Esophagus muscularis mucosa (tissue), 4 donors: ENCODE data around the gene DAB2IP. TPM values are rescaled to one million over a fixed set of nuclear protein-coding genes. Genes with fewer than 3 reads are reported as not detected.
A peak's percentile ranks its signal among the peaks of the same experiment; 100 is the strongest.

Experiments used
- DNase-seq: peaks from one replicate; pipeline ENCODE4 v3.0.0-alpha.2; 2017; ENCODE audit errors: extremely low spot score
- H3K27ac ChIP-seq, 4 donors: fragments of 200-600 bp; sonication (generic); replicated peaks in 1 of 4; 1 replicate in 3 of 4; 2 replicates in 1 of 4; pipeline ENCODE4 v1.5.1; 2016 to 2019; ENCODE audit warnings: mild to moderate bottlenecking in 1 of 4
- H3K27me3 ChIP-seq, 4 donors: fragments of 200-600 bp; sonication (generic); one replicate each; pipeline versions ENCODE4 v1.5.1 to v1.6.0; 2016 to 2019
- H3K36me3 ChIP-seq, 4 donors: fragments of 200-600 bp; sonication (generic); one replicate each; pipeline ENCODE4 v1.5.1; 2016 to 2019
- H3K4me1 ChIP-seq, 4 donors: fragments of 200-600 bp; sonication (generic); one replicate each; pipeline ENCODE4 v1.5.1; 2016 to 2019
- H3K4me3 ChIP-seq, 4 donors: fragments of 200-600 bp; sonication (generic); 1 replicate in 2 of 4; 2 replicates in 2 of 4; pipeline ENCODE4 v1.5.1; 2016 to 2019; ENCODE audit warnings: mild to moderate bottlenecking in 4 of 4, moderate library complexity in 1 of 4
- H3K9me3 ChIP-seq, 4 donors: fragments of 200-600 bp; sonication (generic); 1 replicate in 3 of 4; 2 replicates in 1 of 4; pipeline ENCODE4 v1.5.1; 2016 to 2019
- CTCF ChIP-seq, 3 experiments: fragments of 200-600 bp in 2 of 3; fragments of 450-650 bp in 1 of 3; sonication (generic) in 2 of 3; IDR thresholded peaks; one replicate each; pipeline ENCODE4 v1.5.1; 2017 to 2019; ENCODE audit warnings: antibody characterized with exemption in 3 of 3, mild to moderate bottlenecking in 2 of 3, moderate library complexity in 1 of 3
- EP300 ChIP-seq: sonication (generic); formaldehyde crosslinking; IDR thresholded peaks from one replicate; pipeline ENCODE4 v1.6.1; 2017; ENCODE audit warnings: antibody characterized with exemption
- POLR2A ChIP-seq: fragments of 450-650 bp; IDR thresholded peaks from one replicate; pipeline ENCODE4 v1.6.1; 2017; ENCODE audit warnings: antibody characterized with exemption, moderate library complexity, mild to moderate bottlenecking, low read depth
- POLR2AphosphoS5 ChIP-seq, 2 donors: sonication (generic); formaldehyde crosslinking; IDR thresholded peaks; one replicate each; pipeline ENCODE4 v1.6.1; 2017; ENCODE audit warnings: antibody characterized with exemption in 2 of 2
- WGBS: methylation state at CpG from one replicate; pipeline ENCODE4 v1.1.5; 2018; 5-methylcytosine and 5-hydroxymethylcytosine counted together
- intact Hi-C: fragments of 100-400 bp; cut with DNase I; formaldehyde crosslinking; loops from one replicate; pipeline ENCODE4 v1.15.1; 2023
- total RNA-seq, 4 donors: library from RNA; depleted of rRNA; stranded (reverse); fragments of >200 nt; gene quantifications; one replicate each; pipeline versions ENCODE4 v1.1.0 to v1.2.1, GENCODE V29; 2016

The DAB2IP gene
- total RNA-seq, 4 donors from 2014 or later, result 41.7 to 102 (median 62.4) TPM

- TF ChIP-seq EP300 (no peak), POLR2A (no peak), POLR2AphosphoS5 (IDR thresholded peaks at IDR 0.05) (no peak), CTCF (IDR thresholded peaks at IDR 0.05) (no peak)
- Histone ChIP-seq H3K4me3 (no peak overlapping the region), H3K4me1 (peaks cover 6 to 28% (median 13%) of the 10 kb centered on the region in 4 donors), H3K9me3 (no peaks in the 10 kb centered on the region), H3K27me3 (no peaks in the 10 kb centered on the region), H3K27ac (no peak overlapping the region), H3K36me3 (peaks cover 5 to 43% (median 38%) of the 10 kb centered on the region in 4 donors)
- 63% methylated on average over 5 of the region's 5 CpGs for WGBS
- intact Hi-C loops, result loop anchor here (5.0 kb wide), 1 partner anchor 46 kb away; no protein-coding TSS in a partner anchor
- no peak for DNase-seq
Measured at GRCh38 chr9:121682926-121683515, 31.6 kb downstream of the DAB2IP start.

DNA sequence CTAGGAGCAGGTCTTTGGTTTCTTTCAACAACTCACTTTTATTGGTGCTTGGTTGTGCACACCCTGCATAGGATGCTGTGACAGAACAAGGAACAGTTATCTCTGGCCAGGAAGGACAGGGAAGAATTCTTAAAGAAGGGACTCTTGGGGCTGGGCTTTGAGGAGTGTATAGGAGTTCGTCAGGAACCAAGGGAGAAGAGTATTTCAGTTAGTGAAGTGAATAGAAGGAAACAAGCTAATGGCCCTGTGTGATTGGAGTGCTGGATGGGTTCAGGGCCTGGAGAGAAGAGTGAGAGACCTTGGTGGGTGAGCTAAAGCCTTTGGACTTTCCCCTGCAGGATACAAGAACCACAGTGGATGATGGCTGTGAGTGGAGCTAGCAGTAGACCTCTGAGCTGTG lies 32.2 kb downstream of the DAB2IP start:
- DNase-seq, result no peak

GRCh38 chr9:121684381-121685145 lies 33.1 kb downstream of the DAB2IP start:
- WGBS, result 67% methylated on average over 17 of the region's 19 CpGs
- Histone ChIP-seq H3K4me3 (no peak overlapping the region), H3K36me3 (peaks cover 0 to 31% (median 29%) of the 10 kb centered on the region in 4 donors), H3K9me3 (no peaks in the 10 kb centered on the region), H3K27ac (no peak overlapping the region), H3K27me3 (no peaks in the 10 kb centered on the region), H3K4me1 (peaks cover 6 to 29% (median 15%) of the 10 kb centered on the region in 4 donors)
- DNase-seq, result no peak
- intact Hi-C loops, result loop anchor here (5.0 kb wide), 3 partner anchors 47 to 178 kb away; no protein-coding TSS in a partner anchor
- TF ChIP-seq EP300, result no peak
- TF ChIP-seq POLR2AphosphoS5 (IDR thresholded peaks at IDR 0.05), result no peak
- TF ChIP-seq CTCF (IDR thresholded peaks at IDR 0.05), result peak; percentile 64 to 67 (median 64)
- no peak for TF ChIP-seq POLR2A

More for the DNA sequence above, 32.2 kb downstream of the DAB2IP start:
- peaks cover 6 to 28% (median 13%) of the 10 kb centered on the region in 4 donors for H3K4me1 ChIP-seq
- intact Hi-C loops, result loop anchor here (5.0 kb wide), 1 partner anchor 46 kb away; no protein-coding TSS in a partner anchor
- H3K27me3 ChIP-seq, result no peaks in the 10 kb centered on the region
- WGBS, result 96% methylated on average over 1 of the region's 1 CpG
- H3K27ac ChIP-seq, result no peak overlapping the region
- TF ChIP-seq POLR2A (no peak), CTCF (IDR thresholded peaks at IDR 0.05) (no peak), EP300 (no peak), POLR2AphosphoS5 (IDR thresholded peaks at IDR 0.05) (no peak)
- no peak overlapping the region for H3K4me3 ChIP-seq
- peaks cover 5 to 39% (median 36%) of the 10 kb centered on the region in 4 donors for H3K36me3 ChIP-seq
- no peaks in the 10 kb centered on the region for H3K9me3 ChIP-seq

- H3K4me3 ChIP-seq, result no peak overlapping the region
- DNase-seq, result no peak
- no peak for TF ChIP-seq POLR2A
- no peak for TF ChIP-seq CTCF (IDR thresholded peaks at IDR 0.05)
- TF ChIP-seq POLR2AphosphoS5 (IDR thresholded peaks at IDR 0.05), result no peak
- TF ChIP-seq EP300, result no peak
- H3K9me3 ChIP-seq, result no peaks in the 10 kb centered on the region
- WGBS, result 83% methylated on average over 14 of the region's 14 CpGs
- H3K27ac ChIP-seq, result no peak overlapping the region
- intact Hi-C loops, result loop anchor here (5.0 kb wide), 2 partner anchors 133 to 177 kb away; no protein-coding TSS in a partner anchor
- peaks cover 0 to 24% (median 21%) of the 10 kb centered on the region in 4 donors for H3K36me3 ChIP-seq
- H3K4me1 ChIP-seq, result peaks cover 9 to 36% (median 19%) of the 10 kb centered on the region in 4 donors
- no peaks in the 10 kb centered on the region for H3K27me3 ChIP-seq
Measured at GRCh38 chr9:121685146-121685794, 33.8 kb downstream of the DAB2IP start.
